Measurements from ENCODE around the gene STH. TPM values are rescaled to one million over a fixed set of nuclear protein-coding genes. Genes with fewer than 3 reads are reported as not detected.

The STH gene
- total and polyA plus RNA-seq, 9 donors, result not detected

- 79% methylated on average over 10 of the region's 14 CpGs for WGBS (ENCODE audit: insufficient coverage)
- Histone ChIP-seq H3K4me1 (ENCODE audit: control insufficient read depth, insufficient read depth, low read length) (peaks cover 34% of the 10 kb centered on the region), H3K27ac (ENCODE audit: low read length) (no peak overlapping the region), H3K9me3 (replicated peaks; ENCODE audit: control insufficient read depth, low read depth, low read length) (no peaks in the 10 kb centered on the region), H3K4me3 (ENCODE audit: low read length) (no peak overlapping the region), H3K27me3 (ENCODE audit: control insufficient read depth, insufficient read depth, low read length) (no peaks in the 10 kb centered on the region), H3K36me3 (ENCODE audit: control insufficient read depth, insufficient read depth, low read length) (peaks cover 48% of the 10 kb centered on the region)
- no peak for DNase-seq
Observed at GRCh38 chr17:46024590-46024989, 25.5 kb downstream of the STH start.

- WGBS (ENCODE audit: insufficient coverage), result 100% methylated on average over 2 of the region's 10 CpGs
- Histone ChIP-seq H3K9me3 (replicated peaks; ENCODE audit: control insufficient read depth, low read depth, low read length) (no peaks in the 10 kb centered on the region), H3K27ac (ENCODE audit: low read length) (no peak overlapping the region), H3K27me3 (ENCODE audit: control insufficient read depth, insufficient read depth, low read length) (no peaks in the 10 kb centered on the region), H3K4me3 (ENCODE audit: low read length) (no peak overlapping the region), H3K36me3 (ENCODE audit: control insufficient read depth, insufficient read depth, low read length) (peaks cover 48% of the 10 kb centered on the region), H3K4me1 (ENCODE audit: control insufficient read depth, insufficient read depth, low read length) (peaks cover 32% of the 10 kb centered on the region)
- no peak for DNase-seq
Observed at GRCh38 chr17:46025060-46025459, 26.0 kb downstream of the STH start.

- no peak for DNase-seq
- H3K27me3 ChIP-seq (ENCODE audit: control insufficient read depth, insufficient read depth, low read length), result no peaks in the 10 kb centered on the region
- no peaks in the 10 kb centered on the region for H3K9me3 ChIP-seq (replicated peaks; ENCODE audit: control insufficient read depth, low read depth, low read length)
- H3K36me3 ChIP-seq (ENCODE audit: control insufficient read depth, insufficient read depth, low read length), result peaks cover 53% of the 10 kb centered on the region
- 85% methylated on average over 5 of the region's 8 CpGs for WGBS (ENCODE audit: insufficient coverage)
- H3K27ac ChIP-seq (ENCODE audit: low read length), result no peak overlapping the region
- no peak overlapping the region for H3K4me3 ChIP-seq (ENCODE audit: low read length)
- peaks cover 29% of the 10 kb centered on the region for H3K4me1 ChIP-seq (ENCODE audit: control insufficient read depth, insufficient read depth, low read length)
Observed at GRCh38 chr17:46025510-46026165, 26.6 kb downstream of the STH start.

- Histone ChIP-seq H3K36me3 (ENCODE audit: control insufficient read depth, insufficient read depth, low read length) (peaks cover 58% of the 10 kb centered on the region), H3K27ac (ENCODE audit: low read length) (no peak overlapping the region), H3K4me3 (ENCODE audit: low read length) (no peak overlapping the region), H3K9me3 (replicated peaks; ENCODE audit: control insufficient read depth, low read depth, low read length) (no peaks in the 10 kb centered on the region), H3K4me1 (ENCODE audit: control insufficient read depth, insufficient read depth, low read length) (peaks cover 29% of the 10 kb centered on the region), H3K27me3 (ENCODE audit: control insufficient read depth, insufficient read depth, low read length) (no peaks in the 10 kb centered on the region)
- WGBS (ENCODE audit: insufficient coverage), result 72% methylated on average over 14 of the region's 17 CpGs
- DNase-seq, result peak; percentile 61
Observed at GRCh38 chr17:46026166-46027047, 27.4 kb downstream of the STH start.

- DNase-seq, result peak; percentile 50
- H3K4me1 ChIP-seq (ENCODE audit: control insufficient read depth, insufficient read depth, low read length), result peaks cover 29% of the 10 kb centered on the region
- no peaks in the 10 kb centered on the region for H3K9me3 ChIP-seq (replicated peaks; ENCODE audit: control insufficient read depth, low read depth, low read length)
- H3K27ac ChIP-seq (ENCODE audit: low read length), result peak overlapping the region; percentile 17
- 35% methylated on average over 4 of the region's 12 CpGs for WGBS (ENCODE audit: insufficient coverage)
- no peak overlapping the region for H3K4me3 ChIP-seq (ENCODE audit: low read length)
- no peaks in the 10 kb centered on the region for H3K27me3 ChIP-seq (ENCODE audit: control insufficient read depth, insufficient read depth, low read length)
- peaks cover 64% of the 10 kb centered on the region for H3K36me3 ChIP-seq (ENCODE audit: control insufficient read depth, insufficient read depth, low read length)
Observed at GRCh38 chr17:46027048-46027975, 28.3 kb downstream of the STH start.

- Histone ChIP-seq H3K27me3 (ENCODE audit: control insufficient read depth, insufficient read depth, low read length) (no peaks in the 10 kb centered on the region), H3K36me3 (ENCODE audit: control insufficient read depth, insufficient read depth, low read length) (peaks cover 66% of the 10 kb centered on the region), H3K4me3 (ENCODE audit: low read length) (no peak overlapping the region), H3K27ac (ENCODE audit: low read length) (no peak overlapping the region), H3K9me3 (replicated peaks; ENCODE audit: control insufficient read depth, low read depth, low read length) (no peaks in the 10 kb centered on the region), H3K4me1 (ENCODE audit: control insufficient read depth, insufficient read depth, low read length) (peaks cover 29% of the 10 kb centered on the region)
- no peak for DNase-seq
- WGBS (ENCODE audit: insufficient coverage), result 61% methylated on average over 3 of the region's 4 CpGs
Observed at GRCh38 chr17:46027976-46028325, 28.9 kb downstream of the STH start.

GRCh38 chr17:46028374-46028773 is 29.3 kb downstream of the STH start:
- DNase-seq, result no peak
- H3K27ac ChIP-seq (ENCODE audit: low read length), result no peak overlapping the region
- no peak overlapping the region for H3K4me3 ChIP-seq (ENCODE audit: low read length)
- no peaks in the 10 kb centered on the region for H3K27me3 ChIP-seq (ENCODE audit: control insufficient read depth, insufficient read depth, low read length)
- H3K4me1 ChIP-seq (ENCODE audit: control insufficient read depth, insufficient read depth, low read length), result peaks cover 29% of the 10 kb centered on the region
- peaks cover 71% of the 10 kb centered on the region for H3K36me3 ChIP-seq (ENCODE audit: control insufficient read depth, insufficient read depth, low read length)
- WGBS (ENCODE audit: insufficient coverage), result no CpG with 5 or more reads among the region's 3 CpGs
- no peaks in the 10 kb centered on the region for H3K9me3 ChIP-seq (replicated peaks; ENCODE audit: control insufficient read depth, low read depth, low read length)

GRCh38 chr17:46028981-46029565 is 30.0 kb downstream of the STH start:
- Histone ChIP-seq H3K9me3 (replicated peaks; ENCODE audit: control insufficient read depth, low read depth, low read length) (no peaks in the 10 kb centered on the region), H3K4me1 (ENCODE audit: control insufficient read depth, insufficient read depth, low read length) (peaks cover 29% of the 10 kb centered on the region), H3K27ac (ENCODE audit: low read length) (no peak overlapping the region), H3K4me3 (ENCODE audit: low read length) (no peak overlapping the region), H3K36me3 (ENCODE audit: control insufficient read depth, insufficient read depth, low read length) (peaks cover 77% of the 10 kb centered on the region), H3K27me3 (ENCODE audit: control insufficient read depth, insufficient read depth, low read length) (no peaks in the 10 kb centered on the region)
- 75% methylated on average over 1 of the region's 4 CpGs for WGBS (ENCODE audit: insufficient coverage)
- DNase-seq, result no peak

GRCh38 chr17:46029627-46030026 is 30.6 kb downstream of the STH start:
- no peak overlapping the region for H3K27ac ChIP-seq (ENCODE audit: low read length)
- no peak overlapping the region for H3K4me3 ChIP-seq (ENCODE audit: low read length)
- no peaks in the 10 kb centered on the region for H3K9me3 ChIP-seq (replicated peaks; ENCODE audit: control insufficient read depth, low read depth, low read length)
- peaks cover 77% of the 10 kb centered on the region for H3K36me3 ChIP-seq (ENCODE audit: control insufficient read depth, insufficient read depth, low read length)
- 100% methylated on average over 4 of the region's 6 CpGs for WGBS (ENCODE audit: insufficient coverage)
- peaks cover 29% of the 10 kb centered on the region for H3K4me1 ChIP-seq (ENCODE audit: control insufficient read depth, insufficient read depth, low read length)
- no peak for DNase-seq
- H3K27me3 ChIP-seq (ENCODE audit: control insufficient read depth, insufficient read depth, low read length), result no peaks in the 10 kb centered on the region
